SU-DHL-6 (cell line): ENCODE results near the gene PPT1.

ENCODE experiments used
- EZH2phosphoT487 ChIP-seq: fragments of 200-600 bp; sonication (generic), shearing (Covaris generic); conservative IDR thresholded peaks from 2 replicates; pipeline ENCODE4 v1.6.1; 2018; ENCODE audit warnings: mild to moderate bottlenecking, antibody characterized with exemption, low read length, moderate library complexity, mixed read lengths
- TF ChIP-seq, protein P1 (sequence below): fragments of 200-600 bp; sonication (generic); IDR thresholded peaks from one replicate; pipeline ENCODE4 v1.5.1; 2017; ENCODE audit warnings: antibody characterized with exemption, mild to moderate bottlenecking, low read length, moderate library complexity; ENCODE audit not compliant: insufficient read depth, poor library complexity, severe bottlenecking

DNA sequence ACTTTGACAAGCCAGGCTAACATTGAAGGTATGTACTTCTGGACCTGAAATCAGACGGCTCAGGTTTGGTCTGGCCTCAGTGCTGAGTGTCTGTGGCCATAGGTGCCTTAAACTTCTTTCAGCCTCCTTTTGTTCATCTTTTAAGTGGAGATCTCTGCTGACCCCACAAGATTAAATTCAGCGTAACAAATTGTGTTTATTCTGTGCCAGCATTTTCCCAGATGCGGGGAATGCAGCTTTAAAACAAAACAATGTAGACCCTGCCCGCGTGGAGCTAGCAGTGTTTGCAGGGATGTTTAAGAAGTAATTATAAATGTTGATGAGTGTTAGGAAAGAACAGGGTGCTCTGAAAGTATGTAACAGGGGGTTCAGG lies 55.6 kb downstream of the PPT1 start:
- TF ChIP-seq, protein P1, sequence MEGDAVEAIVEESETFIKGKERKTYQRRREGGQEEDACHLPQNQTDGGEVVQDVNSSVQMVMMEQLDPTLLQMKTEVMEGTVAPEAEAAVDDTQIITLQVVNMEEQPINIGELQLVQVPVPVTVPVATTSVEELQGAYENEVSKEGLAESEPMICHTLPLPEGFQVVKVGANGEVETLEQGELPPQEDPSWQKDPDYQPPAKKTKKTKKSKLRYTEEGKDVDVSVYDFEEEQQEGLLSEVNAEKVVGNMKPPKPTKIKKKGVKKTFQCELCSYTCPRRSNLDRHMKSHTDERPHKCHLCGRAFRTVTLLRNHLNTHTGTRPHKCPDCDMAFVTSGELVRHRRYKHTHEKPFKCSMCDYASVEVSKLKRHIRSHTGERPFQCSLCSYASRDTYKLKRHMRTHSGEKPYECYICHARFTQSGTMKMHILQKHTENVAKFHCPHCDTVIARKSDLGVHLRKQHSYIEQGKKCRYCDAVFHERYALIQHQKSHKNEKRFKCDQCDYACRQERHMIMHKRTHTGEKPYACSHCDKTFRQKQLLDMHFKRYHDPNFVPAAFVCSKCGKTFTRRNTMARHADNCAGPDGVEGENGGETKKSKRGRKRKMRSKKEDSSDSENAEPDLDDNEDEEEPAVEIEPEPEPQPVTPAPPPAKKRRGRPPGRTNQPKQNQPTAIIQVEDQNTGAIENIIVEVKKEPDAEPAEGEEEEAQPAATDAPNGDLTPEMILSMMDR: no peak
- TF ChIP-seq EZH2phosphoT487: no peak
